GM12865 (cell line): ENCODE data around the gene CPNE6.

Experiments
- DNase-seq: peaks from one replicate; pipeline ENCODE4 v3.0.0; 2010; ENCODE audit warnings: low read depth
- H3K4me3 ChIP-seq: 2 replicates; pipeline ENCODE4 v1.5.1; 2011; ENCODE audit warnings: mild to moderate bottlenecking, low read depth, low read length, control low read depth
- CTCF ChIP-seq: IDR thresholded peaks from 2 replicates; pipeline ENCODE4 v1.5.1; 2011; ENCODE audit warnings: low read length, control low read depth, low read depth, inconsistent platforms; ENCODE audit not compliant: insufficient read depth; ENCODE audit errors: missing control alignments

CPNE6 gene

GRCh38 chr14:24057271-24057670 is 14.1 kb upstream of the CPNE6 start:
- no peak overlapping the region for H3K4me3 ChIP-seq
- TF ChIP-seq CTCF, result no peak
- DNase-seq, result no peak

GRCh38 chr14:24057867-24058259 is 13.5 kb upstream of the CPNE6 start:
- H3K4me3 ChIP-seq, result no peak overlapping the region
- no peak for TF ChIP-seq CTCF
- no peak for DNase-seq

- TF ChIP-seq CTCF, result peak; percentile 88
- H3K4me3 ChIP-seq, result no peak overlapping the region
- peak; percentile 77 for DNase-seq
Measured at GRCh38 chr14:24058260-24058950, 13.0 kb upstream of the CPNE6 start.

- DNase-seq, result no peak
- TF ChIP-seq CTCF, result no peak
- no peak overlapping the region for H3K4me3 ChIP-seq
Measured at GRCh38 chr14:24058951-24059475, 12.3 kb upstream of the CPNE6 start.

DNA sequence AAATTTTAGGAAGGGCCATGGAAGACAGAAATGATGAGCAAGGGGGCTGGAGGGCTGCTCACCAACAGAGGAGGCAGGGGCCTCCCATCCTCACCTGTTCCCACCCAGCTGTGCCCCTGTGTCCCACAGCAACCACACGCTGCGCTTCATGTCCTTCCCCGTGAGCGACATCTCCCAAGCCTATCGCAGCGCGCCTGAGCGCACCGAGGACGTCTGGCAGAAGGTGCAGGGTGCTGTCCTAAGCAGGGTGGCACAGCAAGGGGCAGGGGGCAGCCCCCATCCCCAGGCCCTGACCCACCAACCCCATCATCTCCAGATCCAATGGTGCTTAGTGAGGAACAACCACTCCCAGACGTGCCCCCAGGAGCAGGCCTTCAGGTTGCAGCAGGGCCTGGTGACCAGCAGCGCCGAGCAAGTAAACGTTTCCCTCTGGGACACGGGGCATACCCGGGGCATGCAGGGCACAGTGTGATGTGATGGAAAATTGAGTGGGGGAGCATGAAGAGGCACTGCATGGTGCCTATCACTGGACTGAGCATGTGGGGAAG is 11.4 kb upstream of the CPNE6 start:
- no peak overlapping the region for H3K4me3 ChIP-seq
- TF ChIP-seq CTCF, result no peak
- DNase-seq, result no peak

DNA sequence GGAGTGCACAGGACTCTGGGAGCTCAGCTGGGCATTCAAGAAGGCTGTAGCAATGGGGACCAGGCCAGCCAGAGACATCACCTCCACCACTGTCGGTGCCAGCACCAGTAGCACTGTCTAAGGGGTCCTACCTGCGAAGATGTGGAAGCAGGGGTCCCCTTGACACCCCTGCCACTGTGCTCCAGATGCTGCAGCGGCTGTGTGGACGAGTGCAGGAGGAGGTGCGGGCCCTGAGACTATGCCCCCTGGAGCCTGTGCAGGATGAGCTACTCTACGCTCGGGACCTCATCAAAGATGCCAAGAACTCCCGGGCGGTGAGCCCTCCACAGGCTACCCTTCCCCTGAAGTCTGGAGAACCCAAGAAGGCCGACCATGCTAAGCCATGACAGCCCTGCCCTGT is 10.9 kb upstream of the CPNE6 start:
- no peak overlapping the region for H3K4me3 ChIP-seq
- DNase-seq, result no peak
- TF ChIP-seq CTCF, result no peak
